ENCODE measurements around the gene MVB12B.

MVB12B gene

GRCh38 chr9:126491568-126491879 is 164.9 kb downstream of the MVB12B start:
- TF ChIP-seq, protein P1, sequence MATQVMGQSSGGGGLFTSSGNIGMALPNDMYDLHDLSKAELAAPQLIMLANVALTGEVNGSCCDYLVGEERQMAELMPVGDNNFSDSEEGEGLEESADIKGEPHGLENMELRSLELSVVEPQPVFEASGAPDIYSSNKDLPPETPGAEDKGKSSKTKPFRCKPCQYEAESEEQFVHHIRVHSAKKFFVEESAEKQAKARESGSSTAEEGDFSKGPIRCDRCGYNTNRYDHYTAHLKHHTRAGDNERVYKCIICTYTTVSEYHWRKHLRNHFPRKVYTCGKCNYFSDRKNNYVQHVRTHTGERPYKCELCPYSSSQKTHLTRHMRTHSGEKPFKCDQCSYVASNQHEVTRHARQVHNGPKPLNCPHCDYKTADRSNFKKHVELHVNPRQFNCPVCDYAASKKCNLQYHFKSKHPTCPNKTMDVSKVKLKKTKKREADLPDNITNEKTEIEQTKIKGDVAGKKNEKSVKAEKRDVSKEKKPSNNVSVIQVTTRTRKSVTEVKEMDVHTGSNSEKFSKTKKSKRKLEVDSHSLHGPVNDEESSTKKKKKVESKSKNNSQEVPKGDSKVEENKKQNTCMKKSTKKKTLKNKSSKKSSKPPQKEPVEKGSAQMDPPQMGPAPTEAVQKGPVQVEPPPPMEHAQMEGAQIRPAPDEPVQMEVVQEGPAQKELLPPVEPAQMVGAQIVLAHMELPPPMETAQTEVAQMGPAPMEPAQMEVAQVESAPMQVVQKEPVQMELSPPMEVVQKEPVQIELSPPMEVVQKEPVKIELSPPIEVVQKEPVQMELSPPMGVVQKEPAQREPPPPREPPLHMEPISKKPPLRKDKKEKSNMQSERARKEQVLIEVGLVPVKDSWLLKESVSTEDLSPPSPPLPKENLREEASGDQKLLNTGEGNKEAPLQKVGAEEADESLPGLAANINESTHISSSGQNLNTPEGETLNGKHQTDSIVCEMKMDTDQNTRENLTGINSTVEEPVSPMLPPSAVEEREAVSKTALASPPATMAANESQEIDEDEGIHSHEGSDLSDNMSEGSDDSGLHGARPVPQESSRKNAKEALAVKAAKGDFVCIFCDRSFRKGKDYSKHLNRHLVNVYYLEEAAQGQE (IDR thresholded peaks at IDR 0.05; ENCODE audit: low read depth), result no peak
- TF ChIP-seq RAD21 (IDR thresholded peaks at IDR 0.05; ENCODE audit: low read depth) (no peak), ZBTB7A (IDR thresholded peaks at IDR 0.05; ENCODE audit: low read depth) (no peak), EP300 (IDR thresholded peaks at IDR 0.05; ENCODE audit: borderline replicate concordance) (no peak), TAF1 (IDR thresholded peaks at IDR 0.05; ENCODE audit: low read depth) (no peak)

DNA sequence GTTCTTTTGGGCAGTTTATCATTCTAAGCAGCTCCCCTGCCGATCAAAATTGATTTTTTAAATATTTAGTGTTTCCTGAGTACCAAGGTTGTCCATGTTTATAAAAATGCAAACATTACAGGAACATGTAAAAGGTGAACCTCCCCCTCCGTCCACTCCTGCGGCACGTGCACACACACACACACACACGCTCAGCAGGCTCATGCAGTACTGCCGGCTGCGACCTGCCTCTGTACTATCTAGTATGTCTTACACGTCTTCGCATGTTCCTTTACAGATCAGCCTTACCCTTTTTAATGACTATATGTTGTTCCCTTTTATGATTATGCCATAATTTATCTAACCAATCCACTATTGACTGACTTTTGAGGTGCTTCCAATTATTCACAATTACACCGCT is 165.3 kb downstream of the MVB12B start:
- no peak for TF ChIP-seq ZBTB7A (IDR thresholded peaks at IDR 0.05; ENCODE audit: low read depth)
- no peak for TF ChIP-seq TAF1 (IDR thresholded peaks at IDR 0.05; ENCODE audit: low read depth)
- TF ChIP-seq FOXM1 (IDR thresholded peaks at IDR 0.05; ENCODE audit: borderline replicate concordance, low read depth), result no peak
- no peak for TF ChIP-seq EP300 (IDR thresholded peaks at IDR 0.05; ENCODE audit: borderline replicate concordance)
- no peak for TF ChIP-seq TEAD4 (IDR thresholded peaks at IDR 0.05)
- no peak for TF ChIP-seq YY1 (IDR thresholded peaks at IDR 0.05; ENCODE audit: low read depth)
- no peak for TF ChIP-seq CREB1 (IDR thresholded peaks at IDR 0.05; ENCODE audit: low read depth)
- TF ChIP-seq NFIC (IDR thresholded peaks at IDR 0.05), result no peak
- no peak for TF ChIP-seq RAD21 (IDR thresholded peaks at IDR 0.05; ENCODE audit: low read depth)
- TF ChIP-seq, protein P1 (IDR thresholded peaks at IDR 0.05; ENCODE audit: low read depth), result no peak
- no peak for TF ChIP-seq CEBPB (IDR thresholded peaks at IDR 0.05)
- TF ChIP-seq MAX (IDR thresholded peaks at IDR 0.05), result no peak
- TF ChIP-seq USF1 (IDR thresholded peaks at IDR 0.05), result no peak

DNA sequence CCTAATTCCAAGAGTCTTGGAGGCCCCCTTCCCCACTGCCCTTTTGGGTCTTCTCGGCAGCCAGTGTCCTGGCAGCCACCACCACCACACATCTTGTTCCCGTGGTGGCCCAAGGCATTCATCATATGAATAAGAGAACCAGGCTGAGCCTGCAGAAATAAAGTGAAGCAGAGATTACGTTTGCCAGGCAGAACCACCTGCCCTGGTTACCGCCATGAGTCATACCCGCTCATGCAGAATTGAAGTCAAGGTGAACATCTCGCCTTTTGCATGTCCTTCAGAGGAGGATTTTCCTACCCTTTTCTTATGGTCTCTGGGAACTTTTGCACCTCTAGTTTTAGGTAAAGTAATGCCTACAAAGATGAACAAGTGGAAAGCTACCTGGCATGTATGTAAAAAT is 167.6 kb downstream of the MVB12B start:
- TF ChIP-seq TEAD4 (IDR thresholded peaks at IDR 0.05) (no peak), EGR1 (IDR thresholded peaks at IDR 0.05) (no peak), TCF12 (IDR thresholded peaks at IDR 0.05; ENCODE audit: low read depth) (no peak), EP300 (IDR thresholded peaks at IDR 0.05; ENCODE audit: borderline replicate concordance) (no peak), YY1 (IDR thresholded peaks at IDR 0.05; ENCODE audit: low read depth) (no peak), RAD21 (IDR thresholded peaks at IDR 0.05; ENCODE audit: low read depth) (no peak), CREB1 (IDR thresholded peaks at IDR 0.05; ENCODE audit: low read depth) (no peak), NFIC (IDR thresholded peaks at IDR 0.05) (no peak), FOXM1 (IDR thresholded peaks at IDR 0.05; ENCODE audit: borderline replicate concordance, low read depth) (no peak), MAX (IDR thresholded peaks at IDR 0.05) (no peak), TAF1 (IDR thresholded peaks at IDR 0.05; ENCODE audit: low read depth) (no peak), USF1 (IDR thresholded peaks at IDR 0.05) (no peak), CEBPB (IDR thresholded peaks at IDR 0.05) (no peak)

DNA sequence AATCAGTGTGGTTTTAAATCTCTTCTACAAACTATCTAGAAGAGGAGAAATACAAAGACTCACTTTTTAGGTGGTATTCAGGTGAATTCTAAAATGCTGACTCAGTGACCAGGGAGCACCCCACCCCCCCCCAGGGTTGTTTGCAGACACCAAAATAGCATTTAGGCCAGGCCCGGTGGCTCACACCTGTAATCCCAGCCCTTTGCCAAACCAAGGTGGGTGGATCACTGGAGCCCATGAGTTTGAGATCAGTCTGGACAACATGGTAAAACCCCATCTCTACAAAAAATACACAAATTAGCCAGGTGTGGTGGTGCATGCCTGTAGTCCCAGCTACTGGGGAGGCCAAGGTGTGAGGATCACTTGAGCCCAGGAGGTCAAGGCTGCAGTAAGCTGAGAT is 168.1 kb downstream of the MVB12B start:
- no peak for TF ChIP-seq CEBPB (IDR thresholded peaks at IDR 0.05)
- TF ChIP-seq, protein P1 (IDR thresholded peaks at IDR 0.05; ENCODE audit: low read depth), result no peak
- no peak for TF ChIP-seq TAF1 (IDR thresholded peaks at IDR 0.05; ENCODE audit: low read depth)
- TF ChIP-seq TEAD4 (IDR thresholded peaks at IDR 0.05), result no peak
- no peak for TF ChIP-seq NFIC (IDR thresholded peaks at IDR 0.05)
- TF ChIP-seq EP300 (IDR thresholded peaks at IDR 0.05; ENCODE audit: borderline replicate concordance), result no peak
- no peak for TF ChIP-seq FOXM1 (IDR thresholded peaks at IDR 0.05; ENCODE audit: borderline replicate concordance, low read depth)
- TF ChIP-seq USF1 (IDR thresholded peaks at IDR 0.05), result no peak
- TF ChIP-seq TCF12 (IDR thresholded peaks at IDR 0.05; ENCODE audit: low read depth), result no peak

Data from Ishikawa (cell line).